ENCODE data around the gene TBC1D22A. TPM values are rescaled to one million over a fixed set of nuclear protein-coding genes. Genes with fewer than 3 reads are reported as not detected.

Gene TBC1D22A
- total RNA-seq, 2 donors from 2014 or later = 21.0 to 27.9 TPM

- no peak overlapping the region for H3K27ac Mint-ChIP-seq
- H3K36me3 ChIP-seq (ENCODE audit: control insufficient read depth, insufficient read depth, low read length) = no peaks in the 10 kb centered on the region
- WGBS, 2 experiments (ENCODE audit: insufficient coverage in 1 of 2, insufficient read length in 1 of 2) = 85 to 87% methylated on average over 11 to 15 of the region's 15 CpGs
- no peak for DNase-seq
- no peaks in the 10 kb centered on the region for H3K36me3 Mint-ChIP-seq (ENCODE audit: low read depth)
- H3K27ac ChIP-seq (ENCODE audit: low read depth, low read length) = no peak overlapping the region
- H3K9me3 Mint-ChIP-seq = no peaks in the 10 kb centered on the region
- H3K4me1 Mint-ChIP-seq = peaks cover 20% of the 10 kb centered on the region
- peaks cover 12% of the 10 kb centered on the region for H3K4me1 ChIP-seq (ENCODE audit: control insufficient read depth, insufficient read depth, low read length)
- no peak overlapping the region for H3K4me3 ChIP-seq (ENCODE audit: low read length)
- H3K27me3 ChIP-seq (ENCODE audit: control insufficient read depth, insufficient read depth, low read length, poor library complexity, severe bottlenecking) = no peaks in the 10 kb centered on the region
- no peak overlapping the region for H3K4me3 Mint-ChIP-seq
- H3K9me3 ChIP-seq (ENCODE audit: control insufficient read depth, low read length) = no peaks in the 10 kb centered on the region
- no peak for TF ChIP-seq CTCF (conservative IDR thresholded peaks at IDR 0.05)
- no peaks in the 10 kb centered on the region for H3K27me3 Mint-ChIP-seq (ENCODE audit: insufficient read depth)
- no peak overlapping the region for H3K9ac ChIP-seq (ENCODE audit: extremely low read depth, low read length, poor library complexity, severe bottlenecking)
These were observed 270.7 kb downstream of the TBC1D22A start for GRCh38 chr22:47032956-47033647.

- no peaks in the 10 kb centered on the region for H3K36me3 Mint-ChIP-seq (ENCODE audit: low read depth)
These were observed 271.2 kb downstream of the TBC1D22A start for GRCh38 chr22:47033648-47034000.

GRCh38 chr22:47034076-47034808 is 271.8 kb downstream of the TBC1D22A start:
- Histone ChIP-seq H3K36me3 (ENCODE audit: control insufficient read depth, insufficient read depth, low read length) (no peaks in the 10 kb centered on the region), H3K4me1 (ENCODE audit: control insufficient read depth, insufficient read depth, low read length) (peaks cover 12% of the 10 kb centered on the region), H3K4me3 (ENCODE audit: low read length) (no peak overlapping the region), H3K9ac (ENCODE audit: extremely low read depth, low read length, poor library complexity, severe bottlenecking) (no peak overlapping the region), H3K27ac (ENCODE audit: low read depth, low read length) (no peak overlapping the region), H3K9me3 (ENCODE audit: control insufficient read depth, low read length) (no peaks in the 10 kb centered on the region), H3K27me3 (ENCODE audit: control insufficient read depth, insufficient read depth, low read length, poor library complexity, severe bottlenecking) (no peaks in the 10 kb centered on the region)
- H3K4me3 Mint-ChIP-seq = no peak overlapping the region
- no peaks in the 10 kb centered on the region for H3K27me3 Mint-ChIP-seq (ENCODE audit: insufficient read depth)
- H3K27ac Mint-ChIP-seq = no peak overlapping the region
- no peak for TF ChIP-seq CTCF (conservative IDR thresholded peaks at IDR 0.05)
- 88 to 90% methylated on average over 18 to 21 of the region's 21 CpGs for WGBS, 2 experiments (ENCODE audit: insufficient coverage in 1 of 2, insufficient read length in 1 of 2)
- no peak for DNase-seq
- no peaks in the 10 kb centered on the region for H3K36me3 Mint-ChIP-seq (ENCODE audit: low read depth)
- peaks cover 16% of the 10 kb centered on the region for H3K4me1 Mint-ChIP-seq
- no peaks in the 10 kb centered on the region for H3K9me3 Mint-ChIP-seq

More at GRCh38 chr22:47033648-47034000, 271.2 kb downstream of the TBC1D22A start:
- H3K27ac ChIP-seq (ENCODE audit: low read depth, low read length) = no peak overlapping the region
- peaks cover 18% of the 10 kb centered on the region for H3K4me1 Mint-ChIP-seq
- H3K36me3 ChIP-seq (ENCODE audit: control insufficient read depth, insufficient read depth, low read length) = no peaks in the 10 kb centered on the region
- 96 to 99% methylated on average over 11 of the region's 11 CpGs for WGBS, 2 experiments (ENCODE audit: insufficient coverage in 1 of 2, insufficient read length in 1 of 2)
- peaks cover 12% of the 10 kb centered on the region for H3K4me1 ChIP-seq (ENCODE audit: control insufficient read depth, insufficient read depth, low read length)
- no peak overlapping the region for H3K9ac ChIP-seq (ENCODE audit: extremely low read depth, low read length, poor library complexity, severe bottlenecking)
- TF ChIP-seq CTCF (conservative IDR thresholded peaks at IDR 0.05) = no peak
- no peaks in the 10 kb centered on the region for H3K9me3 ChIP-seq (ENCODE audit: control insufficient read depth, low read length)
- DNase-seq = no peak
- H3K27me3 Mint-ChIP-seq (ENCODE audit: insufficient read depth) = no peaks in the 10 kb centered on the region
- no peak overlapping the region for H3K4me3 ChIP-seq (ENCODE audit: low read length)
- H3K9me3 Mint-ChIP-seq = no peaks in the 10 kb centered on the region
- H3K27ac Mint-ChIP-seq = no peak overlapping the region
- H3K4me3 Mint-ChIP-seq = no peak overlapping the region
- H3K27me3 ChIP-seq (ENCODE audit: control insufficient read depth, insufficient read depth, low read length, poor library complexity, severe bottlenecking) = no peaks in the 10 kb centered on the region

Measured in endodermal cell (in vitro differentiated cells).